ENCODE measurements around the gene FRY. TPM values are rescaled to one million over a fixed set of nuclear protein-coding genes. Genes with fewer than 3 reads are reported as not detected.
A peak's percentile ranks its signal among the peaks of the same experiment; 100 is the strongest.

FRY gene
- total and polyA plus RNA-seq, 11 donors: 21.6 to 237 (median 165) TPM

DNA sequence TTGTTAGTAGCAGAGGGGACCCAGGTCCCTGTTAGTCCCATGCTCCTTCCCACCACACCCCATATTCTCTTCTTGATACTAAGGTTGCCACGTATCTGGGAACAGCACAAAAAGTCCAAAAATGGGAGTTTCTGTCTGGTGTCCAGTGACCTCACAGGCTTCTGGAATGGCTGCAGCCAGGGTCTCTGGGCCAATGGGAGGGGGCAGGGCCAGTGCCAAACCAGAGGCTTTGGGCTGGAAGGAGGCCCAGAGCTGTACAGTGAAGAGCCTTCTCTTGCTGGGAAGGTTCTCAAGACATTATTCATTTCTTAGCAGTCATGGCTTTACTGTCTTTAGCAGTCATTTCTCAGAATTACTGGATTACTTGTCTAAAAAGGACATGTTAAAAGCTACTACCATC lies 119.2 kb downstream of the FRY start:
- no peak overlapping the region for H3K4me3 ChIP-seq
- intact Hi-C loops (cut with DNase I): loop anchor here in 3 of 10 donors (5.0 to 10.0 kb wide), 3 partner anchors 64 to 116 kb away; partner anchors contain the start of gene FRY (in 1 of the 3)
- DNase-seq (peak; percentile 74 to 83 (median 75)), ATAC-seq (peak; percentile 86 to 94 (median 92))
- 0 to 22% (median 0%) methylated on average over 1 of the region's 1 CpG for WGBS, 4 donors
- no peak for TF ChIP-seq POLR2A (IDR thresholded peaks at IDR 0.05)
- TF ChIP-seq, protein P1, sequence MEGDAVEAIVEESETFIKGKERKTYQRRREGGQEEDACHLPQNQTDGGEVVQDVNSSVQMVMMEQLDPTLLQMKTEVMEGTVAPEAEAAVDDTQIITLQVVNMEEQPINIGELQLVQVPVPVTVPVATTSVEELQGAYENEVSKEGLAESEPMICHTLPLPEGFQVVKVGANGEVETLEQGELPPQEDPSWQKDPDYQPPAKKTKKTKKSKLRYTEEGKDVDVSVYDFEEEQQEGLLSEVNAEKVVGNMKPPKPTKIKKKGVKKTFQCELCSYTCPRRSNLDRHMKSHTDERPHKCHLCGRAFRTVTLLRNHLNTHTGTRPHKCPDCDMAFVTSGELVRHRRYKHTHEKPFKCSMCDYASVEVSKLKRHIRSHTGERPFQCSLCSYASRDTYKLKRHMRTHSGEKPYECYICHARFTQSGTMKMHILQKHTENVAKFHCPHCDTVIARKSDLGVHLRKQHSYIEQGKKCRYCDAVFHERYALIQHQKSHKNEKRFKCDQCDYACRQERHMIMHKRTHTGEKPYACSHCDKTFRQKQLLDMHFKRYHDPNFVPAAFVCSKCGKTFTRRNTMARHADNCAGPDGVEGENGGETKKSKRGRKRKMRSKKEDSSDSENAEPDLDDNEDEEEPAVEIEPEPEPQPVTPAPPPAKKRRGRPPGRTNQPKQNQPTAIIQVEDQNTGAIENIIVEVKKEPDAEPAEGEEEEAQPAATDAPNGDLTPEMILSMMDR (IDR thresholded peaks at IDR 0.05): no peak
- H3K36me3 ChIP-seq: peaks cover 0 to 54% (median 15%) of the 10 kb centered on the region in 9 donors
- peaks cover 0 to 47% (median 19%) of the 10 kb centered on the region in 12 donors for H3K4me1 ChIP-seq
- no peaks in the 10 kb centered on the region for H3K9me3 ChIP-seq
- H3K27me3 ChIP-seq: no peaks in the 10 kb centered on the region
- H3K27ac ChIP-seq: peak overlapping the region; percentile 58 to 90 (median 78)

DNA sequence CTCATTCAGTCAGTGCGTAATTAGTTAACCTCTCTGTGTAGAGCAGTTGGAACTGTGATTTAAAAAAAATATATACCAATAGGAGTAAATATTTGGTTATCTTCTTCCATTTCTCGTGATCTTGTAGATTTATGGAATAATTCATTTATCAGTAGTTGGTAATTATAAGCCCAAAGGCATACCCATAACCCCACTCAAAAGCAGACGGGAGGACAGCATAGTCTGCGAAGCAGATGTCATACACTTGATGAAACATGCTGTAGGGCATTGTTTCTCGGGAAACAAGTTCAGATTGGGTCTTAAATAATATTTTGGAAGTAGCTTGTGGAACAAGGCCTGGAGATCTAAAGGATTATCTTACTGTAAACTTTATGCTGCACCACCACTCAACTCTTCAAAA lies 119.7 kb downstream of the FRY start:
- Histone ChIP-seq H3K27me3 (no peaks in the 10 kb centered on the region), H3K4me3 (no peak overlapping the region), H3K27ac (peak overlapping the region in 10 of 12 donors; percentile 12 to 90 (median 79)), H3K9me3 (no peaks in the 10 kb centered on the region), H3K4me1 (peaks cover 0 to 47% (median 19%) of the 10 kb centered on the region in 12 donors), H3K36me3 (peaks cover 0 to 58% (median 15%) of the 10 kb centered on the region in 9 donors)
- TF ChIP-seq, protein P1 (IDR thresholded peaks at IDR 0.05): no peak
- TF ChIP-seq POLR2A (IDR thresholded peaks at IDR 0.05): no peak
- no peak for DNase-seq
- WGBS, 4 donors: 83 to 93% (median 92%) methylated on average over 5 of the region's 5 CpGs
- no peak for ATAC-seq
- intact Hi-C loops (cut with DNase I): loop anchor here in 3 of 10 donors (5.0 to 10.0 kb wide), 3 partner anchors 64 to 116 kb away; partner anchors contain the start of gene FRY (in 1 of the 3)

DNA sequence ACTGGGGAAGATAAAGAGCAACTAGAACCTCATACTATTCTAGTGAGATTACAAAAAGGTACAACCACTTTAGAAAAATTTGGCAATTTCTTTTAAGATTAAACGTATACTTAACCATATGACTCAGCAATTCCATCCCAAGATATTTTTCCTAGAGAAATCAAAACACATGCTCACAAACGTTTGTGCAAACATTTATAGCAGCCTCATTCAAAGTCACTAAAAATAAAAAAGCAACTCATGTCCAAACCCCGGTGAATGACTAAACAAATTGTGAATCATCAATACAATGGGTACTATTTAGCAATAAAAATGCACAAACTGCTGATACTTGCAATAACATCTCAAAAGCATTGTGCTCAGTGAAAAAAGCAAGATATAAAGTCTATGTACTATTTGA lies 121.5 kb downstream of the FRY start:
- DNase-seq (no peak), ATAC-seq (no peak)
- WGBS, 4 donors: 33 to 42% (median 40%) methylated on average over 3 of the region's 3 CpGs
- Histone ChIP-seq H3K4me3 (no peak overlapping the region), H3K4me1 (peaks cover 0 to 35% (median 19%) of the 10 kb centered on the region in 12 donors), H3K27ac (peak overlapping the region in 8 of 12 donors; percentile 0 to 79 (median 30)), H3K27me3 (no peaks in the 10 kb centered on the region), H3K36me3 (peaks cover 0 to 59% (median 15%) of the 10 kb centered on the region in 9 donors), H3K9me3 (no peaks in the 10 kb centered on the region)
- intact Hi-C loops (cut with DNase I): loop anchor here in 3 of 10 donors (5.0 to 10.0 kb wide), 3 partner anchors 62 to 118 kb away; partner anchors contain the start of gene FRY (in 1 of the 3)
- TF ChIP-seq, protein P1 (IDR thresholded peaks at IDR 0.05): no peak
- no peak for TF ChIP-seq POLR2A (IDR thresholded peaks at IDR 0.05)

DNA sequence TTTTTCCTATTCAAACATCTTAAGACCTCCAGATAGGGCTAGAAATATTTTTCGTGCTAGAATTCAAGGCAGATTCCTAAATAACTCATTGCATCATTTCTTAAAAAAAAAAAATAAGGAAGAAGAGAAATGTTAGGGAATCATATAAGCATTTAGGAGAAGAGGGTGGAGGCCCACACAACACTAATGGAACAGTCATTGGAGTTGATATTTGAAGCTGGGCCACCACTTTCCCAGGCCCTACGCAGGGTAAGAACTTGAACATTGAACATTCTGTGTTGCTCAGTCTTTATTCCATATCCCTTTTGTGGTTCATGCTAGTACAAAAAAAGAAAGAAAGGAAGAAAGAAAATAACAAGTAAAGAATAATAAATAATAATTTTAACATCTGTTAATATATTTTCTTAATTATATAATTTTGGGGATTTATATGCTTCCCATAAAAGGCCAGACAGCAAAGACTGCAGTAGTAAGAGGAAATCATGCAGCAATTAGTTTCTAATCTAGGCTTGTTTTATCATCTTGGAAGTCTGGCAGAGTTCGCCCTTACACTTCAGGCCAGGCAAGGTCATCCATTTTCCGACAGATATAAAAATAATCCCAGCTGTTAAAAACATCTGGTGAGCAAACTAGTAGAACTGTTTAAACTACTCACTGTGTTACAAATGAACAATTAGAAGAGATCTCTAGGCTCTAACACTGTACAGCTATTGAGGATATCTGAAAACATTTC lies 127.7 kb downstream of the FRY start:
- Histone ChIP-seq H3K9me3 (no peaks in the 10 kb centered on the region), H3K27ac (peak overlapping the region in 11 of 12 donors; percentile 64 to 85 (median 71)), H3K36me3 (peaks cover 0 to 55% (median 6%) of the 10 kb centered on the region in 9 donors), H3K27me3 (no peaks in the 10 kb centered on the region), H3K4me3 (no peak overlapping the region), H3K4me1 (peaks cover 0 to 54% (median 22%) of the 10 kb centered on the region in 12 donors)
- TF ChIP-seq, protein P1 (IDR thresholded peaks at IDR 0.05): no peak
- no peak for TF ChIP-seq POLR2A (IDR thresholded peaks at IDR 0.05)
- intact Hi-C loops (cut with DNase I): loop anchor here in 2 of 10 donors (10.0 kb wide), 2 partner anchors 55 to 125 kb away; partner anchors contain the start of gene FRY (in 1 of the 2)
- ATAC-seq: peak; percentile 79 to 94 (median 89)
- whole genome bisulfite sequencing, 4 donors: 12 to 25% (median 19%) methylated on average over 4 of the region's 4 CpGs
- DNase-seq: peak in 4 of 5 donors; percentile 43 to 63 (median 50)

Data from heart left ventricle (tissue), 16 donors.